ENCODE data around the gene SLC39A5.
"Not testable (repeated sequence)": the region's sequence is repeated elsewhere in the genome, so short reads cannot be mapped to it uniquely, and the experiment has no call there.

GRCh38 chr12:56284263-56284662, 54.4 kb downstream of the SLC39A5 start:
- TF ChIP-seq CTCF, POLR2A (IDR thresholded peaks at IDR 0.05): not testable (repeated sequence)

Data from lower leg skin (tissue), 3 donors.